A549 treated with AZD9567 at 1 μM for 4 hours (cell line): ENCODE measurements around the gene TRIM71. TPM values are rescaled to one million over a fixed set of nuclear protein-coding genes. Genes with fewer than 3 reads are reported as not detected.

Source experiments
- total RNA-seq: library from RNA; stranded (reverse); fragments of 200-300 nt; extraction: Qiagen RNA extraction; gene quantifications from 5 replicates; pipeline ENCODE4 v1.2.3, GENCODE V29; 2022; ENCODE audit not compliant: insufficient read depth

Gene TRIM71
- total RNA-seq, result not detected in 5 replicates

GRCh38 chr3:32817558-32818228, at the start of gene TRIM71:
Gene TRIM71 (plus strand): TSS chr3:32817997. CDS start chr3:32818081, 84 bp downstream.

Other genes starting within 250 kb of the TRIM71 start
- gene DYNC1LI1, start 247.1 kb upstream of the TRIM71 start, total RNA-seq, result 40.0 to 83.7 TPM (median 40.8 TPM) in 5 replicates
- gene CNOT10, start 132.8 kb upstream of the TRIM71 start, total RNA-seq, result 24.3 to 32.4 TPM (median 28.2 TPM) in 5 replicates
- gene CCR4, start 133.6 kb downstream of the TRIM71 start, total RNA-seq, result 0.07 to 0.13 TPM (median 0.11 TPM) in 4 of 5 replicates, not detected in the other